ENCODE measurements around the gene PAWR. TPM values are rescaled to one million over a fixed set of nuclear protein-coding genes. Genes with fewer than 3 reads are reported as not detected.

Gene PAWR
- total RNA-seq, 3 donors from 2014 or later (not counting 1 experiment from before 2014, with no cell fraction given): 3.2 to 8.1 (median 5.3) TPM

- no peak overlapping the region for H3K4me3 Mint-ChIP-seq
- no peak for DNase-seq
- WGBS (ENCODE audit: insufficient coverage): 83% methylated on average over 1 of the region's 1 CpG
- no peak overlapping the region for H3K27ac Mint-ChIP-seq
- no peaks in the 10 kb centered on the region for H3K4me1 Mint-ChIP-seq
- peaks cover 16 to 35% of the 10 kb centered on the region in 2 donors for H3K27me3 Mint-ChIP-seq (ENCODE audit: low read depth in 2 of 2)
- ATAC-seq: no peak
- H3K9me3 Mint-ChIP-seq: no peaks in the 10 kb centered on the region
- intact Hi-C loops (cut with micrococcal nuclease): no loop called here
- no peaks in the 10 kb centered on the region for H3K9me3 ChIP-seq (ENCODE audit: control insufficient read depth, insufficient read depth, low read length)
- peaks cover 3% of the 10 kb centered on the region for H3K27me3 ChIP-seq (ENCODE audit: control insufficient read depth, insufficient read depth, low read length)
- TF ChIP-seq CTCF (IDR thresholded peaks at IDR 0.05): no peak
- H3K36me3 ChIP-seq (ENCODE audit: control insufficient read depth, insufficient read depth, low read length): no peaks in the 10 kb centered on the region
- H3K4me3 ChIP-seq (ENCODE audit: low read length): no peak overlapping the region
- H3K4me1 ChIP-seq (ENCODE audit: control insufficient read depth, insufficient read depth, low read length): no peaks in the 10 kb centered on the region
- H3K36me3 Mint-ChIP-seq: no peaks in the 10 kb centered on the region
- no peak overlapping the region for H3K27ac ChIP-seq (ENCODE audit: low read length)
These were observed 35.2 kb upstream of the PAWR start for GRCh38 chr12:79725987-79726386.

- H3K9me3 Mint-ChIP-seq: no peaks in the 10 kb centered on the region
- ATAC-seq: no peak
- no peaks in the 10 kb centered on the region for H3K36me3 Mint-ChIP-seq
- no peak overlapping the region for H3K4me3 Mint-ChIP-seq
- Histone ChIP-seq H3K27me3 (ENCODE audit: control insufficient read depth, insufficient read depth, low read length) (no peaks in the 10 kb centered on the region), H3K4me3 (ENCODE audit: low read length) (no peak overlapping the region), H3K27ac (ENCODE audit: low read length) (no peak overlapping the region), H3K36me3 (ENCODE audit: control insufficient read depth, insufficient read depth, low read length) (no peaks in the 10 kb centered on the region), H3K9me3 (ENCODE audit: control insufficient read depth, insufficient read depth, low read length) (no peaks in the 10 kb centered on the region), H3K4me1 (ENCODE audit: control insufficient read depth, insufficient read depth, low read length) (no peaks in the 10 kb centered on the region)
- no peak for DNase-seq
- no peak overlapping the region for H3K27ac Mint-ChIP-seq
- no peaks in the 10 kb centered on the region for H3K27me3 Mint-ChIP-seq (ENCODE audit: low read depth in 2 of 2)
- 68% methylated on average over 2 of the region's 4 CpGs for WGBS (ENCODE audit: insufficient coverage)
- H3K4me1 Mint-ChIP-seq: no peaks in the 10 kb centered on the region
- intact Hi-C loops (cut with micrococcal nuclease): no loop called here
- TF ChIP-seq CTCF (IDR thresholded peaks at IDR 0.05): no peak
These were observed 26.2 kb upstream of the PAWR start for GRCh38 chr12:79717006-79717405.

GRCh38 chr12:79715308-79715707 lies 24.5 kb upstream of the PAWR start:
- Histone ChIP-seq H3K27ac (ENCODE audit: low read length) (no peak overlapping the region), H3K27me3 (ENCODE audit: control insufficient read depth, insufficient read depth, low read length) (no peaks in the 10 kb centered on the region), H3K4me1 (ENCODE audit: control insufficient read depth, insufficient read depth, low read length) (no peaks in the 10 kb centered on the region), H3K36me3 (ENCODE audit: control insufficient read depth, insufficient read depth, low read length) (no peaks in the 10 kb centered on the region), H3K9me3 (ENCODE audit: control insufficient read depth, insufficient read depth, low read length) (no peaks in the 10 kb centered on the region), H3K4me3 (ENCODE audit: low read length) (no peak overlapping the region)
- intact Hi-C loops (cut with micrococcal nuclease): no loop called here
- no peaks in the 10 kb centered on the region for H3K36me3 Mint-ChIP-seq
- H3K4me1 Mint-ChIP-seq: no peaks in the 10 kb centered on the region
- H3K4me3 Mint-ChIP-seq: no peak overlapping the region
- WGBS (ENCODE audit: insufficient coverage): no CpG with 5 or more reads among the region's 3 CpGs
- no peak overlapping the region for H3K27ac Mint-ChIP-seq
- H3K9me3 Mint-ChIP-seq: no peaks in the 10 kb centered on the region
- TF ChIP-seq CTCF (IDR thresholded peaks at IDR 0.05): no peak
- H3K27me3 Mint-ChIP-seq (ENCODE audit: low read depth in 2 of 2): no peaks in the 10 kb centered on the region
- no peak for DNase-seq
- ATAC-seq: no peak

- H3K27me3 ChIP-seq (ENCODE audit: control insufficient read depth, insufficient read depth, low read length): no peaks in the 10 kb centered on the region
- H3K4me1 ChIP-seq (ENCODE audit: control insufficient read depth, insufficient read depth, low read length): no peaks in the 10 kb centered on the region
- Mint-ChIP-seq H3K4me1 (no peaks in the 10 kb centered on the region), H3K27ac (no peak overlapping the region), H3K4me3 (no peak overlapping the region), H3K9me3 (no peaks in the 10 kb centered on the region), H3K36me3 (no peaks in the 10 kb centered on the region), H3K27me3 (ENCODE audit: low read depth in 2 of 2) (peaks cover 6 to 32% of the 10 kb centered on the region in 2 donors)
- 77% methylated on average over 50 of the region's 50 CpGs for WGBS (ENCODE audit: insufficient coverage)
- intact Hi-C loops (cut with micrococcal nuclease): no loop called here
- H3K9me3 ChIP-seq (ENCODE audit: control insufficient read depth, insufficient read depth, low read length): no peaks in the 10 kb centered on the region
- no peaks in the 10 kb centered on the region for H3K36me3 ChIP-seq (ENCODE audit: control insufficient read depth, insufficient read depth, low read length)
- ATAC-seq (no peak), DNase-seq (no peak)
- no peak overlapping the region for H3K4me3 ChIP-seq (ENCODE audit: low read length)
- TF ChIP-seq CTCF (IDR thresholded peaks at IDR 0.05): no peak
- no peak overlapping the region for H3K27ac ChIP-seq (ENCODE audit: low read length)
These were observed 20.1 kb upstream of the PAWR start for GRCh38 chr12:79710707-79711483.

Data from natural killer cell (primary cell).